GM23338 (cell line): ENCODE measurements around the gene C1orf116.

Experiments
- CREB1 ChIP-seq: fragments of 250-450 bp; sonication (Bioruptor Pico); IDR thresholded peaks from 2 replicates; pipeline ENCODE4 v1.5.0; 2020; ENCODE audit warnings: low read depth, mild to moderate bottlenecking, moderate library complexity
- EZH2 ChIP-seq: fragments of 200-600 bp; sonication (generic); IDR thresholded peaks from one replicate; pipeline ENCODE4 v1.8.0; 2017; ENCODE audit warnings: antibody characterized with exemption, mild to moderate bottlenecking, low read depth; ENCODE audit not compliant: unreplicated experiment
- EZH2phosphoT487 ChIP-seq: fragments of 200-600 bp; sonication (generic); IDR thresholded peaks from one replicate; pipeline ENCODE4 v1.8.1; 2018; ENCODE audit warnings: antibody characterized with exemption; ENCODE audit not compliant: unreplicated experiment
- JUNB ChIP-seq: IDR thresholded peaks from one replicate; pipeline ENCODE4 v1.6.1; 2016; ENCODE audit warnings: antibody characterized with exemption; ENCODE audit not compliant: unreplicated experiment
- POLR2AphosphoS5 ChIP-seq: IDR thresholded peaks from 2 replicates; pipeline ENCODE4 v1.6.1; 2016; ENCODE audit warnings: antibody characterized with exemption, low read depth
- STAT1 ChIP-seq: IDR thresholded peaks from one replicate; pipeline ENCODE4 v1.6.1; 2016; ENCODE audit warnings: antibody characterized with exemption; ENCODE audit not compliant: unreplicated experiment
- ZNF114 ChIP-seq: fragments of 250-450 bp; sonication (Bioruptor Pico); IDR thresholded peaks from 2 replicates; pipeline ENCODE4 v1.5.0; 2020; ENCODE audit warnings: mild to moderate bottlenecking, moderate library complexity
- ZNF331 ChIP-seq: fragments of 250-450 bp; sonication (Bioruptor Pico); IDR thresholded peaks from 2 replicates; pipeline ENCODE4 v1.5.0; 2020; ENCODE audit warnings: low read depth, mild to moderate bottlenecking, moderate library complexity
- TF ChIP-seq, protein P1 (sequence below), 2 experiments: fragments of 200-600 bp in 1 of 2; sonication (generic) in 1 of 2; conservative IDR thresholded peaks; 2 replicates each; pipeline versions ENCODE4 v1.5.1 to v1.6.1; 2016 to 2017; ENCODE audit warnings: antibody characterized with exemption in 2 of 2, low read depth in 2 of 2, mild to moderate bottlenecking in 2 of 2, moderate library complexity in 1 of 2
- TF ChIP-seq, protein P2 (sequence below): IDR thresholded peaks from one replicate; pipeline ENCODE4 v1.6.1; 2018; ENCODE audit warnings: antibody characterized with exemption; ENCODE audit not compliant: unreplicated experiment

DNA sequence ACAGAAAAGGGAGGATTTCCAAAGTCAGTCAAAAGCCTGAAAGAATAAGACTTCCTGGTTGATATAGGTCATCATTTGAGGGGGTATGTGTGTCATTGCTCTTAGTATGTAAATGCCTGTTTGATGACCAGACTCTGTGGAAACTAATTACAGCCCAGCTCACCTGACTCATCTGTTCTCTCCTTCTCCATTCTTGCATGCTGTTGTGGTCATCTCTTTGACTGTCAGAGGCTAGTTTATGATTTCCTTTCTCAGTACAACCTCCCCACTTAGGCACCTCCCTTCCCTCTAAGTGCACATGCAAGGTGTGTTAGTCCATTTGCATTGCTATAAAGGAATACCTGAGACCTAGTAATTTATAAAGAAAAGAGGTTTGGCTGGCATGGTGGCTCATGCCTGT, 2.4 kb upstream of the C1orf116 start:
- TF ChIP-seq, protein P1, sequence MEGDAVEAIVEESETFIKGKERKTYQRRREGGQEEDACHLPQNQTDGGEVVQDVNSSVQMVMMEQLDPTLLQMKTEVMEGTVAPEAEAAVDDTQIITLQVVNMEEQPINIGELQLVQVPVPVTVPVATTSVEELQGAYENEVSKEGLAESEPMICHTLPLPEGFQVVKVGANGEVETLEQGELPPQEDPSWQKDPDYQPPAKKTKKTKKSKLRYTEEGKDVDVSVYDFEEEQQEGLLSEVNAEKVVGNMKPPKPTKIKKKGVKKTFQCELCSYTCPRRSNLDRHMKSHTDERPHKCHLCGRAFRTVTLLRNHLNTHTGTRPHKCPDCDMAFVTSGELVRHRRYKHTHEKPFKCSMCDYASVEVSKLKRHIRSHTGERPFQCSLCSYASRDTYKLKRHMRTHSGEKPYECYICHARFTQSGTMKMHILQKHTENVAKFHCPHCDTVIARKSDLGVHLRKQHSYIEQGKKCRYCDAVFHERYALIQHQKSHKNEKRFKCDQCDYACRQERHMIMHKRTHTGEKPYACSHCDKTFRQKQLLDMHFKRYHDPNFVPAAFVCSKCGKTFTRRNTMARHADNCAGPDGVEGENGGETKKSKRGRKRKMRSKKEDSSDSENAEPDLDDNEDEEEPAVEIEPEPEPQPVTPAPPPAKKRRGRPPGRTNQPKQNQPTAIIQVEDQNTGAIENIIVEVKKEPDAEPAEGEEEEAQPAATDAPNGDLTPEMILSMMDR (conservative IDR thresholded peaks at IDR 0.05; ENCODE audit: low read depth in 2 of 2) = no peak
- TF ChIP-seq EZH2phosphoT487 = no peak
- no peak for TF ChIP-seq EZH2
- TF ChIP-seq JUNB = no peak
- no peak for TF ChIP-seq POLR2AphosphoS5
- TF ChIP-seq, protein P2, sequence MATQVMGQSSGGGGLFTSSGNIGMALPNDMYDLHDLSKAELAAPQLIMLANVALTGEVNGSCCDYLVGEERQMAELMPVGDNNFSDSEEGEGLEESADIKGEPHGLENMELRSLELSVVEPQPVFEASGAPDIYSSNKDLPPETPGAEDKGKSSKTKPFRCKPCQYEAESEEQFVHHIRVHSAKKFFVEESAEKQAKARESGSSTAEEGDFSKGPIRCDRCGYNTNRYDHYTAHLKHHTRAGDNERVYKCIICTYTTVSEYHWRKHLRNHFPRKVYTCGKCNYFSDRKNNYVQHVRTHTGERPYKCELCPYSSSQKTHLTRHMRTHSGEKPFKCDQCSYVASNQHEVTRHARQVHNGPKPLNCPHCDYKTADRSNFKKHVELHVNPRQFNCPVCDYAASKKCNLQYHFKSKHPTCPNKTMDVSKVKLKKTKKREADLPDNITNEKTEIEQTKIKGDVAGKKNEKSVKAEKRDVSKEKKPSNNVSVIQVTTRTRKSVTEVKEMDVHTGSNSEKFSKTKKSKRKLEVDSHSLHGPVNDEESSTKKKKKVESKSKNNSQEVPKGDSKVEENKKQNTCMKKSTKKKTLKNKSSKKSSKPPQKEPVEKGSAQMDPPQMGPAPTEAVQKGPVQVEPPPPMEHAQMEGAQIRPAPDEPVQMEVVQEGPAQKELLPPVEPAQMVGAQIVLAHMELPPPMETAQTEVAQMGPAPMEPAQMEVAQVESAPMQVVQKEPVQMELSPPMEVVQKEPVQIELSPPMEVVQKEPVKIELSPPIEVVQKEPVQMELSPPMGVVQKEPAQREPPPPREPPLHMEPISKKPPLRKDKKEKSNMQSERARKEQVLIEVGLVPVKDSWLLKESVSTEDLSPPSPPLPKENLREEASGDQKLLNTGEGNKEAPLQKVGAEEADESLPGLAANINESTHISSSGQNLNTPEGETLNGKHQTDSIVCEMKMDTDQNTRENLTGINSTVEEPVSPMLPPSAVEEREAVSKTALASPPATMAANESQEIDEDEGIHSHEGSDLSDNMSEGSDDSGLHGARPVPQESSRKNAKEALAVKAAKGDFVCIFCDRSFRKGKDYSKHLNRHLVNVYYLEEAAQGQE = no peak
- TF ChIP-seq CREB1 = no peak
- TF ChIP-seq ZNF331 (CRISPR knock-in tag) = no peak
- TF ChIP-seq ZNF114 (CRISPR knock-in tag) = no peak
- TF ChIP-seq STAT1 = no peak
